Neuronal stem cell (in vitro differentiated cells): Measurements from ENCODE around the gene SLC8A1.

Source experiments
- DNase-seq: peaks from one replicate; pipeline ENCODE4 v3.0.0-alpha.2; 2013; ENCODE audit warnings: low spot score
- H2AFZ ChIP-seq: one replicate; pipeline ENCODE4 v1.6.1; 2013; ENCODE audit warnings: mild to moderate bottlenecking, low read length, inconsistent platforms
- H2AK5ac ChIP-seq: 2 replicates; pipeline ENCODE4 v1.6.1; 2013; ENCODE audit warnings: low read depth, mild to moderate bottlenecking, inconsistent platforms, low read length, moderate library complexity, mixed read lengths
- H2BK120ac ChIP-seq: 2 replicates; pipeline ENCODE4 v1.6.1; 2013; ENCODE audit warnings: low read depth, mild to moderate bottlenecking, inconsistent platforms, low read length, moderate library complexity, mixed read lengths
- H2BK12ac ChIP-seq: one replicate; pipeline ENCODE4 v1.6.1; 2013; ENCODE audit warnings: low read length, inconsistent platforms
- H2BK15ac ChIP-seq: 2 replicates; pipeline ENCODE4 v1.6.1; 2013; ENCODE audit warnings: mild to moderate bottlenecking, low read length, inconsistent platforms, mixed read lengths
- H2BK5ac ChIP-seq: one replicate; pipeline ENCODE4 v1.6.1; 2013; ENCODE audit warnings: inconsistent platforms, mild to moderate bottlenecking, low read length, moderate library complexity
- H3K14ac ChIP-seq: one replicate; pipeline ENCODE4 v1.6.1; 2013; ENCODE audit warnings: low read length, inconsistent platforms
- H3K18ac ChIP-seq: 2 replicates; pipeline ENCODE4 v1.6.1; 2013; ENCODE audit warnings: low read length, inconsistent platforms
- H3K23ac ChIP-seq: 2 replicates; pipeline ENCODE4 v1.6.1; 2013; ENCODE audit warnings: low read depth, mild to moderate bottlenecking, mixed read lengths, low read length, inconsistent platforms; ENCODE audit not compliant: poor library complexity
- H3K27ac ChIP-seq: replicated peaks from 3 replicates; pipeline ENCODE4 v1.5.1; 2013; ENCODE audit warnings: low read length, inconsistent platforms
- H3K27me3 ChIP-seq, 3 experiments: 2 replicates each; pipeline ENCODE4 v1.6.1; 2013; ENCODE audit warnings: low read length in 3 of 3, mild to moderate bottlenecking in 2 of 3, inconsistent platforms in 1 of 3, low read depth in 1 of 3, mixed read lengths in 1 of 3, moderate library complexity in 1 of 3; ENCODE audit not compliant: control insufficient read depth in 3 of 3, insufficient read depth in 3 of 3
- H3K36me3 ChIP-seq, 2 donors: replicated peaks in 1 of 2; 2 replicates each; pipeline ENCODE4 v1.6.1; 2013; ENCODE audit warnings: low read length in 2 of 2; ENCODE audit not compliant: control insufficient read depth in 2 of 2, insufficient read depth in 2 of 2
- H3K4ac ChIP-seq: 2 replicates; pipeline ENCODE4 v1.6.1; 2013; ENCODE audit warnings: inconsistent platforms, mild to moderate bottlenecking, low read length, moderate library complexity
- H3K4me1 ChIP-seq, 2 donors: 1 replicate in 1 of 2; 2 replicates in 1 of 2; pipeline ENCODE4 v1.6.1; 2013; ENCODE audit warnings: low read length in 2 of 2, low read depth in 1 of 2; ENCODE audit not compliant: control insufficient read depth in 2 of 2, insufficient read depth in 1 of 2
- H3K4me2 ChIP-seq: one replicate; pipeline ENCODE4 v1.6.1; 2013; ENCODE audit warnings: mild to moderate bottlenecking, low read length, inconsistent platforms; ENCODE audit not compliant: insufficient read depth, poor library complexity, severe bottlenecking
- H3K4me3 ChIP-seq, 2 donors: 2 replicates each; pipeline ENCODE4 v1.5.1; 2013; ENCODE audit warnings: low read length in 2 of 2, mild to moderate bottlenecking in 2 of 2, inconsistent platforms in 1 of 2, moderate library complexity in 1 of 2
- H3K79me1 ChIP-seq: one replicate; pipeline ENCODE4 v1.6.1; 2013; ENCODE audit warnings: low read depth, mild to moderate bottlenecking, inconsistent platforms, low read length, moderate library complexity
- H3K9ac ChIP-seq: one replicate; pipeline ENCODE4 v1.6.1; 2013; ENCODE audit warnings: mild to moderate bottlenecking, low read depth, low read length, inconsistent platforms; ENCODE audit not compliant: poor library complexity
- H3K9me3 ChIP-seq, 2 donors: replicated peaks in 1 of 2; 2 replicates each; pipeline versions ENCODE3 to v1.6.1; 2013; ENCODE audit warnings: low read length in 2 of 2, mild to moderate bottlenecking in 2 of 2, inconsistent platforms in 1 of 2, low read depth in 1 of 2, mixed read lengths in 1 of 2, moderate library complexity in 1 of 2; ENCODE audit not compliant: control insufficient read depth in 2 of 2, insufficient read depth in 1 of 2
- H4K8ac ChIP-seq: one replicate; pipeline ENCODE4 v1.6.1; 2013; ENCODE audit warnings: low read depth, mild to moderate bottlenecking, inconsistent platforms, low read length, moderate library complexity
- H4K91ac ChIP-seq: one replicate; pipeline ENCODE4 v1.6.1; 2013; ENCODE audit warnings: low read length, low read depth, mild to moderate bottlenecking, inconsistent platforms; ENCODE audit not compliant: poor library complexity
- WGBS, 2 donors: extraction: QIAGEN DNeasy Blood & Tissue Kit; methylation state at CpG; one replicate each; pipeline ENCODE4 v1.1.7; 2013; ENCODE audit warnings: missing lambda C conversion rate in 2 of 2, mixed read lengths in 1 of 2; ENCODE audit not compliant: insufficient read length in 2 of 2, insufficient replicate concordance in 1 of 2; ENCODE audit errors: extremely low coverage in 2 of 2; 5-methylcytosine and 5-hydroxymethylcytosine counted together

SLC8A1 gene

GRCh38 chr2:40062381-40062780 lies 389.5 kb downstream of the SLC8A1 start:
- no peak overlapping the region for H3K14ac ChIP-seq
- H3K79me1 ChIP-seq, result no peaks in the 10 kb centered on the region
- peak overlapping the region; percentile 68 for H2AFZ ChIP-seq
- H2BK120ac ChIP-seq, result no peak overlapping the region
- H2BK15ac ChIP-seq, result no peak overlapping the region
- no peak overlapping the region for H3K18ac ChIP-seq
- H2AK5ac ChIP-seq, result no peak overlapping the region
- H3K27me3 ChIP-seq, result no peaks in the 10 kb centered on the region
- H4K8ac ChIP-seq, result no peak overlapping the region
- H3K9ac ChIP-seq, result no peak overlapping the region
- DNase-seq, result no peak
- no peaks in the 10 kb centered on the region for H3K36me3 ChIP-seq
- peaks cover 4 to 5% of the 10 kb centered on the region in 2 donors for H3K4me1 ChIP-seq
- H3K4ac ChIP-seq, result no peak overlapping the region
- no peak overlapping the region for H3K27ac ChIP-seq
- no peak overlapping the region for H3K4me2 ChIP-seq
- H2BK5ac ChIP-seq, result no peak overlapping the region
- H3K9me3 ChIP-seq, result peaks cover 0 to 11% of the 10 kb centered on the region in 2 donors
- no peak overlapping the region for H3K4me3 ChIP-seq
- no peak overlapping the region for H4K91ac ChIP-seq
- H3K23ac ChIP-seq, result no peak overlapping the region
- WGBS, 2 donors, result no CpG with 5 or more reads among the region's 1 CpG
- H2BK12ac ChIP-seq, result no peak overlapping the region

DNA sequence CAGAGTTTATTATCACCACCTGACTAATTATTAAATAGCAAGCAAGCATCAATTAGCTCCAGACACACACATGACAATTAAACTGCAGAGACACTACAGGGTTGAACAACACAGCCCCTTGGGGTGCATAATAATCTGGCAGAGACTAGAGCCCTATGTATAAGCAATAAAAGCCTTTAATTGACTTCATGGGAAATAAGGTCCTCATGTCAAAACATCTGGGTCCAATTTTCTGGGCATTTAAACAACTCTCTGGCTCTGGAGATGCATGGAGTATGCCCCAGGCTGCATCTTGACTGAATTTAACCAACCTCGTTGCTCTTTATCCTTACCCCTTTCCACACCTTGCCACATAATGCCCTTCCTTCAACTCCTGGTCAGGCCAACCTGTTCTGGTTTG lies 402.1 kb downstream of the SLC8A1 start:
- no peak overlapping the region for H2BK120ac ChIP-seq
- H2BK12ac ChIP-seq, result no peak overlapping the region
- no peak overlapping the region for H3K9ac ChIP-seq
- H2BK15ac ChIP-seq, result no peak overlapping the region
- H3K18ac ChIP-seq, result no peak overlapping the region
- no peaks in the 10 kb centered on the region for H3K27me3 ChIP-seq
- no peaks in the 10 kb centered on the region for H3K36me3 ChIP-seq
- no peak overlapping the region for H3K27ac ChIP-seq
- DNase-seq, result no peak
- no peaks in the 10 kb centered on the region for H3K79me1 ChIP-seq
- no peak overlapping the region for H2AFZ ChIP-seq
- H4K8ac ChIP-seq, result no peak overlapping the region
- no peak overlapping the region for H4K91ac ChIP-seq
- WGBS, 2 donors, result no CpG with 5 or more reads among the region's 1 CpG
- no peaks in the 10 kb centered on the region for H3K4me1 ChIP-seq
- H2BK5ac ChIP-seq, result no peak overlapping the region
- H3K4me2 ChIP-seq, result no peak overlapping the region
- H3K23ac ChIP-seq, result no peak overlapping the region
- H3K14ac ChIP-seq, result no peak overlapping the region
- H3K4me3 ChIP-seq, result no peak overlapping the region
- no peaks in the 10 kb centered on the region for H3K9me3 ChIP-seq
- no peak overlapping the region for H2AK5ac ChIP-seq
- no peak overlapping the region for H3K4ac ChIP-seq

DNA sequence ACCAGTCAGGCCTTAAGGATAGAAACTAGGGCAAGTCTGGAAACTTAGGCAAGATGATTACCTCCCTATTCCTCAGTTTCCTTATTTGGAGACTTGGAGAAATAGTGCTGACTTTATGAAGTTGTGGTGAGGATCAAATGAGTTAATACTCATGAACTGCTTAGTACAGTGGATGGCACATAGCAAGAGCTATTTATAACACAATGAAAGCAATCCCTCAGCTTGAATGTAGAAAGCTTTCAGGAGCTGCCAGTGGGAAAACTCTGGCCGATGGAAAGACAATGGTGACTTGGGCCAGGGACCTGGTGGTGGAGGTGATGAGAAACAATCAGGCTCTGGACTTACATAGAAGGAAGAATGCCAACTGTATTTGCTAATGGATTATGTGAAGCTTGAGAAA lies 403.4 kb downstream of the SLC8A1 start:
- H3K14ac ChIP-seq, result no peak overlapping the region
- no peak overlapping the region for H4K8ac ChIP-seq
- no peak overlapping the region for H2BK5ac ChIP-seq
- H3K9ac ChIP-seq, result no peak overlapping the region
- no peak overlapping the region for H3K27ac ChIP-seq
- H3K4me1 ChIP-seq, result peaks cover 0 to 3% of the 10 kb centered on the region in 2 donors
- WGBS, 2 donors, result no CpG with 5 or more reads among the region's 1 CpG
- no peaks in the 10 kb centered on the region for H3K36me3 ChIP-seq
- no peak overlapping the region for H3K23ac ChIP-seq
- no peak overlapping the region for H2BK120ac ChIP-seq
- no peak overlapping the region for H3K18ac ChIP-seq
- H2AFZ ChIP-seq, result no peak overlapping the region
- no peak overlapping the region for H2BK15ac ChIP-seq
- H3K79me1 ChIP-seq, result no peaks in the 10 kb centered on the region
- H3K9me3 ChIP-seq, result no peaks in the 10 kb centered on the region
- no peak overlapping the region for H2BK12ac ChIP-seq
- no peak overlapping the region for H3K4ac ChIP-seq
- H3K27me3 ChIP-seq, result no peaks in the 10 kb centered on the region
- no peak overlapping the region for H3K4me2 ChIP-seq
- H2AK5ac ChIP-seq, result no peak overlapping the region
- H4K91ac ChIP-seq, result no peak overlapping the region
- H3K4me3 ChIP-seq, result no peak overlapping the region
- DNase-seq, result no peak

GRCh38 chr2:40047406-40047805 lies 404.5 kb downstream of the SLC8A1 start:
- Histone ChIP-seq H2BK15ac (no peak overlapping the region), H3K4me1 (peaks cover 0 to 5% of the 10 kb centered on the region in 2 donors), H3K79me1 (no peaks in the 10 kb centered on the region), H2BK5ac (no peak overlapping the region), H3K9ac (no peak overlapping the region), H3K4me2 (no peak overlapping the region), H3K18ac (no peak overlapping the region), H3K27me3 (no peaks in the 10 kb centered on the region), H2AK5ac (no peak overlapping the region), H2BK120ac (no peak overlapping the region), H3K36me3 (no peaks in the 10 kb centered on the region), H3K4me3 (no peak overlapping the region), H4K8ac (no peak overlapping the region), H2BK12ac (no peak overlapping the region), H3K27ac (no peak overlapping the region), H3K9me3 (no peaks in the 10 kb centered on the region), H3K14ac (no peak overlapping the region), H3K23ac (no peak overlapping the region), H3K4ac (no peak overlapping the region), H2AFZ (no peak overlapping the region), H4K91ac (no peak overlapping the region)
- no CpG with 5 or more reads among the region's 3 CpGs for WGBS, 2 donors
- no peak for DNase-seq
